Stomach (tissue), 4 donors: ENCODE data around the gene SNRPD1.

Source experiments
- POLR2A ChIP-seq, 4 donors: fragments of 450-650 bp; IDR thresholded peaks; one replicate each; pipeline ENCODE4 v1.6.1; 2016; ENCODE audit warnings: antibody characterized with exemption in 4 of 4, control low read depth in 2 of 4, mild to moderate bottlenecking in 1 of 4, moderate library complexity in 1 of 4
- POLR2AphosphoS5 ChIP-seq, 3 donors: sonication (generic); formaldehyde crosslinking; IDR thresholded peaks; one replicate each; pipeline ENCODE4 v1.6.1; 2016; ENCODE audit warnings: antibody characterized with exemption in 3 of 3
- TF ChIP-seq, protein P1 (sequence below), 7 experiments: fragments of 450-650 bp in 4 of 7; fragments of 200-600 bp in 3 of 7; sonication (generic) in 3 of 7; IDR thresholded peaks; one replicate each; pipeline ENCODE4 v1.5.1; 2016 to 2019; ENCODE audit warnings: antibody characterized with exemption in 7 of 7, control low read depth in 2 of 7, mild to moderate bottlenecking in 1 of 7

DNA sequence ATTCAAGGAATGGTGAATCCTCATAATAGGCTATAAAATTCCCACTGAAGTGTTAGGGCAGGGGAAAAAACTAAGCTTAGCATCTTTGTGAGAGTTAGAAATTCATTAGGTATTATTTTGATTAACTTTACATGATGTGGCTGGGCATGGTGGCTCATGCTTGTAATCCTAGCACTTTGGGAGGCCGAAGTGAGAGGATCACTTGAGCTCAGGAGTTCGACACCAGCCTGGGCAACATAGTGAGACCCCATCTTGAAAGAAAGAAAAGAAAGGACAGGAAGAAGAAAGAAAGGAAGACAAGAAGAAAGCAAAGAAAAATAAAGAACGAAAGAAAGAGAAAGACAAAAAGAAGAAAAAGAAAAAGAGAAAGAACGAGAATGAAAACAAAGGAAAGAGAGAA lies 40.0 kb downstream of the SNRPD1 start:
- TF ChIP-seq, protein P1, sequence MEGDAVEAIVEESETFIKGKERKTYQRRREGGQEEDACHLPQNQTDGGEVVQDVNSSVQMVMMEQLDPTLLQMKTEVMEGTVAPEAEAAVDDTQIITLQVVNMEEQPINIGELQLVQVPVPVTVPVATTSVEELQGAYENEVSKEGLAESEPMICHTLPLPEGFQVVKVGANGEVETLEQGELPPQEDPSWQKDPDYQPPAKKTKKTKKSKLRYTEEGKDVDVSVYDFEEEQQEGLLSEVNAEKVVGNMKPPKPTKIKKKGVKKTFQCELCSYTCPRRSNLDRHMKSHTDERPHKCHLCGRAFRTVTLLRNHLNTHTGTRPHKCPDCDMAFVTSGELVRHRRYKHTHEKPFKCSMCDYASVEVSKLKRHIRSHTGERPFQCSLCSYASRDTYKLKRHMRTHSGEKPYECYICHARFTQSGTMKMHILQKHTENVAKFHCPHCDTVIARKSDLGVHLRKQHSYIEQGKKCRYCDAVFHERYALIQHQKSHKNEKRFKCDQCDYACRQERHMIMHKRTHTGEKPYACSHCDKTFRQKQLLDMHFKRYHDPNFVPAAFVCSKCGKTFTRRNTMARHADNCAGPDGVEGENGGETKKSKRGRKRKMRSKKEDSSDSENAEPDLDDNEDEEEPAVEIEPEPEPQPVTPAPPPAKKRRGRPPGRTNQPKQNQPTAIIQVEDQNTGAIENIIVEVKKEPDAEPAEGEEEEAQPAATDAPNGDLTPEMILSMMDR (IDR thresholded peaks at IDR 0.05), result no peak
- TF ChIP-seq POLR2AphosphoS5 (IDR thresholded peaks at IDR 0.05) (no peak), POLR2A (IDR thresholded peaks at IDR 0.05) (no peak)
